Tibial nerve (tissue), 4 donors: ENCODE measurements around the gene SYNE3. TPM values are rescaled to one million over a fixed set of nuclear protein-coding genes. Genes with fewer than 3 reads are reported as not detected.

Source experiments
- DNase-seq, 2 donors: peaks; one replicate each; pipeline ENCODE4 v3.0.0-alpha.2; 2019; ENCODE audit warnings: low spot score in 2 of 2
- H3K27ac ChIP-seq, 4 donors: fragments of 200-600 bp; sonication (generic) in 3 of 4; one replicate each; pipeline ENCODE4 v1.5.1; 2017 to 2019; ENCODE audit warnings: mild to moderate bottlenecking in 1 of 4
- H3K27me3 ChIP-seq, 2 donors: fragments of 200-600 bp; sonication (generic) in 1 of 2; one replicate each; pipeline versions ENCODE4 v1.5.1 to v1.6.0; 2017 to 2019
- H3K36me3 ChIP-seq, 3 donors: fragments of 200-600 bp; sonication (generic); one replicate each; pipeline ENCODE4 v1.5.1; 2018 to 2019
- H3K4me1 ChIP-seq, 4 donors: fragments of 200-600 bp; sonication (generic) in 3 of 4; one replicate each; pipeline ENCODE4 v1.5.1; 2017 to 2019
- H3K4me3 ChIP-seq, 4 donors: fragments of 200-600 bp; sonication (generic) in 3 of 4; one replicate each; pipeline ENCODE4 v1.5.1; 2017 to 2019; ENCODE audit warnings: mild to moderate bottlenecking in 1 of 4, moderate library complexity in 1 of 4
- H3K9me3 ChIP-seq, 4 donors: fragments of 200-600 bp; sonication (generic) in 3 of 4; one replicate each; pipeline ENCODE4 v1.5.1; 2017 to 2019
- EP300 ChIP-seq, 2 donors: sonication (generic); formaldehyde crosslinking; IDR thresholded peaks; one replicate each; pipeline ENCODE4 v1.6.1; 2017; ENCODE audit warnings: antibody characterized with exemption in 2 of 2, mild to moderate bottlenecking in 1 of 2
- POLR2A ChIP-seq, 2 donors: fragments of 450-650 bp; IDR thresholded peaks; one replicate each; pipeline ENCODE4 v1.6.1; 2017; ENCODE audit warnings: antibody characterized with exemption in 2 of 2, mild to moderate bottlenecking in 2 of 2, moderate library complexity in 2 of 2
- WGBS, 2 donors: methylation state at CpG; one replicate each; pipeline ENCODE4 v1.1.5; 2018; 5-methylcytosine and 5-hydroxymethylcytosine counted together
- total RNA-seq, 4 donors: library from RNA; depleted of rRNA; stranded (reverse); fragments of >200 nt; gene quantifications; one replicate each; pipeline ENCODE4 v1.1.0, GENCODE V29; 2016
- TF ChIP-seq, protein P1 (sequence below), 5 experiments: fragments of 200-600 bp in 3 of 5; fragments of 450-650 bp in 2 of 5; sonication (generic) in 3 of 5; IDR thresholded peaks; one replicate each; pipeline ENCODE4 v1.5.1; 2016 to 2019; ENCODE audit warnings: antibody characterized with exemption in 5 of 5, mild to moderate bottlenecking in 3 of 5, moderate library complexity in 2 of 5

Gene SYNE3
- total RNA-seq, 4 donors from 2014 or later, result 71.0 to 106 (median 87.5) TPM

GRCh38 chr14:95557832-95558231, 41.4 kb upstream of the SYNE3 start:
- no peak overlapping the region for H3K27ac ChIP-seq
- DNase-seq, result no peak
- H3K4me1 ChIP-seq, result peaks cover 0 to 11% (median 0%) of the 10 kb centered on the region in 4 donors
- H3K36me3 ChIP-seq, result no peaks in the 10 kb centered on the region
- no peak overlapping the region for H3K4me3 ChIP-seq
- no peaks in the 10 kb centered on the region for H3K27me3 ChIP-seq
- no peak for TF ChIP-seq EP300 (IDR thresholded peaks at IDR 0.05)
- 59 to 64% methylated on average over 2 of the region's 2 CpGs for whole genome bisulfite sequencing, 2 donors
- no peaks in the 10 kb centered on the region for H3K9me3 ChIP-seq

GRCh38 chr14:95557291-95557690, 40.8 kb upstream of the SYNE3 start:
- DNase-seq, result no peak
- Histone ChIP-seq H3K9me3 (no peaks in the 10 kb centered on the region), H3K36me3 (no peaks in the 10 kb centered on the region), H3K4me1 (peaks cover 0 to 5% (median 0%) of the 10 kb centered on the region in 4 donors), H3K27me3 (no peaks in the 10 kb centered on the region), H3K27ac (no peak overlapping the region), H3K4me3 (no peak overlapping the region)
- WGBS, 2 donors, result 83 to 91% methylated on average over 11 of the region's 11 CpGs
- TF ChIP-seq, protein P1, sequence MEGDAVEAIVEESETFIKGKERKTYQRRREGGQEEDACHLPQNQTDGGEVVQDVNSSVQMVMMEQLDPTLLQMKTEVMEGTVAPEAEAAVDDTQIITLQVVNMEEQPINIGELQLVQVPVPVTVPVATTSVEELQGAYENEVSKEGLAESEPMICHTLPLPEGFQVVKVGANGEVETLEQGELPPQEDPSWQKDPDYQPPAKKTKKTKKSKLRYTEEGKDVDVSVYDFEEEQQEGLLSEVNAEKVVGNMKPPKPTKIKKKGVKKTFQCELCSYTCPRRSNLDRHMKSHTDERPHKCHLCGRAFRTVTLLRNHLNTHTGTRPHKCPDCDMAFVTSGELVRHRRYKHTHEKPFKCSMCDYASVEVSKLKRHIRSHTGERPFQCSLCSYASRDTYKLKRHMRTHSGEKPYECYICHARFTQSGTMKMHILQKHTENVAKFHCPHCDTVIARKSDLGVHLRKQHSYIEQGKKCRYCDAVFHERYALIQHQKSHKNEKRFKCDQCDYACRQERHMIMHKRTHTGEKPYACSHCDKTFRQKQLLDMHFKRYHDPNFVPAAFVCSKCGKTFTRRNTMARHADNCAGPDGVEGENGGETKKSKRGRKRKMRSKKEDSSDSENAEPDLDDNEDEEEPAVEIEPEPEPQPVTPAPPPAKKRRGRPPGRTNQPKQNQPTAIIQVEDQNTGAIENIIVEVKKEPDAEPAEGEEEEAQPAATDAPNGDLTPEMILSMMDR (IDR thresholded peaks at IDR 0.05), result no peak
- TF ChIP-seq EP300 (IDR thresholded peaks at IDR 0.05), result no peak
- TF ChIP-seq POLR2A (IDR thresholded peaks at IDR 0.05), result no peak

- 83 to 95% methylated on average over 10 of the region's 10 CpGs for WGBS, 2 donors
Observed at GRCh38 chr14:95555053-95555452, 38.6 kb upstream of the SYNE3 start.

GRCh38 chr14:95553141-95553540, 36.7 kb upstream of the SYNE3 start:
- no peak for DNase-seq
- H3K4me1 ChIP-seq, result no peaks in the 10 kb centered on the region
- no peaks in the 10 kb centered on the region for H3K27me3 ChIP-seq
- H3K36me3 ChIP-seq, result peaks cover 0 to 13% (median 0%) of the 10 kb centered on the region in 3 donors
- no peak overlapping the region for H3K4me3 ChIP-seq
- no peak overlapping the region for H3K27ac ChIP-seq
- 84 to 88% methylated on average over 5 to 7 of the region's 7 CpGs for WGBS, 2 donors
- peaks cover 0 to 4% (median 0%) of the 10 kb centered on the region in 4 donors for H3K9me3 ChIP-seq
- TF ChIP-seq POLR2A (IDR thresholded peaks at IDR 0.05) (no peak), EP300 (IDR thresholded peaks at IDR 0.05) (no peak)
- TF ChIP-seq, protein P1 (IDR thresholded peaks at IDR 0.05), result no peak

More at GRCh38 chr14:95555053-95555452, 38.6 kb upstream of the SYNE3 start:
- no peaks in the 10 kb centered on the region for H3K27me3 ChIP-seq
- peaks cover 0 to 12% (median 0%) of the 10 kb centered on the region in 3 donors for H3K36me3 ChIP-seq
- H3K4me3 ChIP-seq, result no peak overlapping the region
- no peaks in the 10 kb centered on the region for H3K4me1 ChIP-seq
- no peak overlapping the region for H3K27ac ChIP-seq
- H3K9me3 ChIP-seq, result peaks cover 0 to 4% (median 0%) of the 10 kb centered on the region in 4 donors
- DNase-seq, result no peak
- TF ChIP-seq EP300 (IDR thresholded peaks at IDR 0.05) (no peak), POLR2A (IDR thresholded peaks at IDR 0.05) (no peak)
- TF ChIP-seq, protein P1 (IDR thresholded peaks at IDR 0.05), result no peak

DNA sequence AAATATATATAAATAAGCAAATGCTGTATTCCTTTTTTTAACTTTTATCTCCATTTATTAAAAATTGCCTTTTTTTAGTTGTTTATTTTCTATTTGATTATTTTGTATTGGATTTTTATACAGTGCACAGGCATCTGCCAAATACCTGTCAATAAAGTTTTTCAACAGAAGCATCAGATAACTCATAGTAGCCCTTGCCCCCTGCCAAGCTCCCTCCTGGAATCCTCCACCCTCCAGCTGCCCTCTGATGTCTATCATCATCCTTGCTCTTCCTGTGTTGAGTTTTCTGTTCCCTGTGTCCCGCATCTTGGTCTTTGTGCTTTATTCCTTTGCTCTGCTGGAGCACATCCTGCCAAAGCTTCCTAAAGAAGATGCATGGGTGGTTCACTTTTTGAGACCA, 35.0 kb upstream of the SYNE3 start:
- H3K4me1 ChIP-seq, result peaks cover 0 to 6% (median 0%) of the 10 kb centered on the region in 4 donors
- WGBS, 2 donors, result 97 to 100% methylated on average over 1 of the region's 1 CpG
- TF ChIP-seq POLR2A (IDR thresholded peaks at IDR 0.05), result no peak
- H3K4me3 ChIP-seq, result no peak overlapping the region
- H3K27me3 ChIP-seq, result no peaks in the 10 kb centered on the region
- no peak overlapping the region for H3K27ac ChIP-seq
- peaks cover 0 to 13% (median 0%) of the 10 kb centered on the region in 3 donors for H3K36me3 ChIP-seq
- peaks cover 0 to 4% (median 0%) of the 10 kb centered on the region in 4 donors for H3K9me3 ChIP-seq
- DNase-seq, result no peak

DNA sequence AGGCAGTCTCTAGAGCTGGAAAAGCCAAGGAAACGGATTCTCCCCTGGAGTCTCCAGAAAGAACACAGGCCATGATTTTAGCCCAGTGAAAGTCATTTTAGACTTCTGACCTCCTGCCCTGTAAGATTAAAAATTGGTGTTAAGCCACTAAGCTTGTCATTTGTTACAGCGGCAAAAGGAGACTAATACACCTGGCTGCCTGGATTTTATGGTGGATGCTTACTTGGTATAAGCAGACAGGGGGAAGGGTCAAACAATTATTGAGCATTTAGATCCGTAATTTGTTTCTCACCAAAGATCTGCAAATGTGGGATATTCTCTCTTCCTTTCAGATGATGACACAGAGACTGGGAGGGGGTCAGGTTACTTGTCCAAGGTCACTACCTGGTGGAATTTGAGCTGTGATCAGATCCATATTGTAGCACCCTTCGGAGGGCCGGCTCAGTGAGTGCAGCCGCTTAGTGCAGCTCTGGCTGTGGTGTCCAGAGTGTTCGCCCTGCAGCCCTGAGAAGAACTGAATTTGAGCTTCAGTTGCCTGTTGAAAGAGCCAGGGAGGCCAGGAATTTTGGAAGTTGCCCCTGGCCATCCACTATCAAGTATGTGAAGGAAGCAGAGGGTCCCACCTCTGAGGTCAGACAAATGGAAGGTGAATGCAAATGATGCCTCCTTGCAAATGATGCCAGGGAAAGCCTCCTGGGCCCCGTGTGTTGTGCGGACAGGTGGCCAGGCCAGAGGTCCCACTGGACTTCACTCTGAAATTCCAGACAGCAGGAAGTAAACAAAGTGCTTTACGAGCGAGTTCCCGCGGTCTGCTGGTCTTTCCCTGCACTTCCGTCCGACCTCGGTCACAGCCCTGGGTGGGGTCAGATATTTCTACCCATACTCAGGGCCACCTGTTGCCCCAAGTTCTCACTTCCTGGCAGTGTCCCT, 33.5 kb upstream of the SYNE3 start:
- H3K9me3 ChIP-seq, result peaks cover 0 to 4% (median 0%) of the 10 kb centered on the region in 4 donors
- peaks cover 0 to 19% (median 0%) of the 10 kb centered on the region in 3 donors for H3K36me3 ChIP-seq
- no peaks in the 10 kb centered on the region for H3K27me3 ChIP-seq
- 81% methylated on average over 16 of the region's 16 CpGs for WGBS, 2 donors
- TF ChIP-seq EP300 (IDR thresholded peaks at IDR 0.05) (no peak), POLR2A (IDR thresholded peaks at IDR 0.05) (no peak)
- TF ChIP-seq, protein P1 (IDR thresholded peaks at IDR 0.05), result no peak
- H3K27ac ChIP-seq, result no peak overlapping the region
- no peak for DNase-seq
- H3K4me3 ChIP-seq, result no peak overlapping the region
- peaks cover 0 to 18% (median 2%) of the 10 kb centered on the region in 4 donors for H3K4me1 ChIP-seq
